WTC11 (cell line): Measurements from ENCODE around the gene IPO13. TPM values are rescaled to one million over a fixed set of nuclear protein-coding genes. Genes with fewer than 3 reads are reported as not detected.

ENCODE experiments used
- ATAC-seq: fragments of 200-7000 bp; cut with Tn5 transposase; 2 replicates; pipeline ENCODE4 v1.10.0; 2021; ENCODE audit warnings: mild to moderate bottlenecking, moderate library complexity
- CTCF ChIA-PET: fragments of 300-600 bp; sonication (Branson Sonifier 250); formaldehyde crosslinking; loops from one replicate; lab custom pipeline; 2021; ENCODE audit warnings: antibody characterized with exemption; lab: Charles Lee
- POLR2A ChIA-PET: fragments of 350-600 bp; sonication (Branson Sonifier 250); formaldehyde crosslinking; loops from one replicate; lab custom pipeline; 2021; ENCODE audit warnings: antibody characterized with exemption; lab: Charles Lee
- DNase-seq: peaks from one replicate; pipeline ENCODE4 v3.0.0; 2021; ENCODE audit warnings: low spot score
- H3K27ac Mint-ChIP-seq: 2 replicates; pipeline ENCODE4 v1.8.0; 2021; ENCODE audit warnings: mixed read lengths
- H3K27me3 Mint-ChIP-seq: 2 replicates; pipeline ENCODE4 v1.8.0; 2021; ENCODE audit warnings: low read depth, mild to moderate bottlenecking, moderate library complexity, mixed read lengths
- H3K36me3 Mint-ChIP-seq: 2 replicates; pipeline ENCODE4 v1.8.0; 2021; ENCODE audit warnings: mixed read lengths
- H3K4me1 Mint-ChIP-seq: 2 replicates; pipeline ENCODE4 v1.8.0; 2022; ENCODE audit warnings: mixed read lengths
- H3K4me3 Mint-ChIP-seq: 2 replicates; pipeline ENCODE4 v1.8.0; 2021; ENCODE audit warnings: mild to moderate bottlenecking, moderate library complexity, mixed read lengths
- H3K9me3 Mint-ChIP-seq: 2 replicates; pipeline ENCODE4 v1.8.0; 2021; ENCODE audit warnings: mixed read lengths
- ATF1 ChIP-seq: sonication (generic); formaldehyde crosslinking; IDR thresholded peaks from 2 replicates; pipeline ENCODE4 v1.8.1; 2023; ENCODE audit warnings: mild to moderate bottlenecking, moderate library complexity, missing genetic modification reagents
- CREB1 ChIP-seq: sonication (generic); formaldehyde crosslinking; IDR thresholded peaks from 2 replicates; pipeline ENCODE4 v1.8.0; 2023; ENCODE audit warnings: mild to moderate bottlenecking, missing genetic modification reagents
- EMX1 ChIP-seq: fragments of 250-450 bp; sonication (Bioruptor Pico); IDR thresholded peaks from 2 replicates; pipeline ENCODE4 v1.8.0; 2021; ENCODE audit warnings: mild to moderate bottlenecking
- FOXK1 ChIP-seq: sonication (generic); formaldehyde crosslinking; IDR thresholded peaks from 2 replicates; pipeline ENCODE4 v1.8.0; 2022; ENCODE audit warnings: mild to moderate bottlenecking, moderate library complexity, missing genetic modification reagents
- NFATC4 ChIP-seq: fragments of 250-450 bp; sonication (Bioruptor Pico); IDR thresholded peaks from 2 replicates; pipeline ENCODE4 v1.9.0; 2021; ENCODE audit warnings: mild to moderate bottlenecking
- NFE2L1 ChIP-seq: sonication (generic); formaldehyde crosslinking; IDR thresholded peaks from 2 replicates; pipeline ENCODE4 v1.8.1; 2023; ENCODE audit warnings: missing genetic modification reagents
- NR1H2 ChIP-seq: sonication (generic); formaldehyde crosslinking; IDR thresholded peaks from 2 replicates; pipeline ENCODE4 v1.9.0; 2021; ENCODE audit warnings: mild to moderate bottlenecking, moderate library complexity, missing genetic modification reagents
- RORB ChIP-seq: fragments of 250-450 bp; sonication (Bioruptor Pico); IDR thresholded peaks from 2 replicates; pipeline ENCODE4 v1.9.0; 2021; ENCODE audit warnings: mild to moderate bottlenecking
- SOX15 ChIP-seq: fragments of 250-450 bp; sonication (Bioruptor Pico); IDR thresholded peaks from 2 replicates; pipeline ENCODE4 v1.9.0; 2021; ENCODE audit warnings: mild to moderate bottlenecking
- TP53 ChIP-seq: sonication (generic); formaldehyde crosslinking; IDR thresholded peaks from 2 replicates; pipeline ENCODE4 v1.8.1; 2023; ENCODE audit warnings: mild to moderate bottlenecking, missing genetic modification reagents
- ZBTB21 ChIP-seq: sonication (generic); formaldehyde crosslinking; IDR thresholded peaks from 2 replicates; pipeline ENCODE4 v1.8.1; 2023; ENCODE audit warnings: mild to moderate bottlenecking, missing genetic modification reagents, borderline replicate concordance
- ZNF219 ChIP-seq: sonication (generic); formaldehyde crosslinking; IDR thresholded peaks from 2 replicates; pipeline ENCODE4 v1.8.0; 2023; ENCODE audit warnings: missing genetic modification reagents, mild to moderate bottlenecking, borderline replicate concordance
- ZNF396 ChIP-seq: fragments of 250-450 bp; sonication (Bioruptor Pico); IDR thresholded peaks from 2 replicates; pipeline ENCODE4 v1.8.0; 2021; ENCODE audit warnings: mild to moderate bottlenecking, moderate library complexity, borderline replicate concordance
- ZNF423 ChIP-seq: fragments of 250-450 bp; sonication (Bioruptor Pico); IDR thresholded peaks from 2 replicates; pipeline ENCODE4 v2.1.2; 2022; ENCODE audit warnings: mild to moderate bottlenecking, moderate library complexity
- total RNA-seq: library from RNA; stranded (reverse); gene quantifications from 3 replicates; pipeline ENCODE4 v1.2.3, GENCODE V29; 2021
- TF ChIP-seq, protein P1 (sequence below): sonication (generic); formaldehyde crosslinking; IDR thresholded peaks from 2 replicates; pipeline ENCODE4 v1.8.1; 2022; ENCODE audit warnings: low read depth, mild to moderate bottlenecking, moderate library complexity, missing genetic modification reagents, borderline replicate concordance
- TF ChIP-seq, protein P2 (sequence below): sonication (generic); formaldehyde crosslinking; IDR thresholded peaks from 2 replicates; pipeline ENCODE4 v1.8.0; 2022; ENCODE audit warnings: mild to moderate bottlenecking, missing genetic modification reagents
- TF ChIP-seq, protein P3 (sequence below): sonication (generic); formaldehyde crosslinking; IDR thresholded peaks from 2 replicates; pipeline ENCODE4 v1.8.0; 2023; ENCODE audit warnings: mild to moderate bottlenecking, missing genetic modification reagents

IPO13 gene
- total RNA-seq, 1 experiment from 2014 or later, result 24.2 TPM

DNA sequence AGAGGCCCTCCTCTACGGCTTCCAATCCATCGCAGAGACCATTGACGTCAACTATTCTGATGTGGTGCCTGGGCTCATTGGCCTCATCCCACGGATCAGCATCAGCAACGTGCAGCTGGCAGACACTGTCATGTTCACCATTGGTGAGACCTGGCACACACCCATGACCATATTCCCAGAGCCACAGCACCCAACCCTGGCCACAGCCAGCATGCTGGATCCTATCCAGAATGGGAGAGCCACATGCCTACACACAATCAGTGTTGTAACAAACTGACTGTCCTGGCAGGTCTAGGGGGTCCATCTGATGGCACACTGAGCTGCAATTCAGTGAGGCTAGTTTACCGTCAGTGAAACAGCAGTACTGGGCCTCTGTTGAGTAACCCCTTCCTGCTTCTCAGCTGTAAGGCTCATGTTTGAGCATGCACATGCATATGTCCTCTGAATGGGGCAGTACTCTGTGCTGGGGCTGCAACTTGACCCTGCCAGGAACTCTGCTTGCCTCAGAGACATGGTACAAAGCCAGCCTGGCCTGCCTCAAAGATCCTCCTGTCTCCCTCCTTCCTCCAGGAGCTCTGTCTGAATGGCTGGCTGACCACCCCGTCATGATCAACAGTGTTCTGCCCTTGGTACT lies 10.8 kb downstream of the IPO13 start:
- H3K36me3 Mint-ChIP-seq, result peaks cover 8% of the 10 kb centered on the region; the same call in 1 of the 2 replicates
- CTCF ChIA-PET, result interaction anchor here (1.3 to 1.6 kb wide), 3 partner anchors 10 to 23 kb away, joined by 3 read pairs; no protein-coding TSS in a partner anchor
- no peaks in the 10 kb centered on the region for H3K27me3 Mint-ChIP-seq
- TF ChIP-seq, protein P1, sequence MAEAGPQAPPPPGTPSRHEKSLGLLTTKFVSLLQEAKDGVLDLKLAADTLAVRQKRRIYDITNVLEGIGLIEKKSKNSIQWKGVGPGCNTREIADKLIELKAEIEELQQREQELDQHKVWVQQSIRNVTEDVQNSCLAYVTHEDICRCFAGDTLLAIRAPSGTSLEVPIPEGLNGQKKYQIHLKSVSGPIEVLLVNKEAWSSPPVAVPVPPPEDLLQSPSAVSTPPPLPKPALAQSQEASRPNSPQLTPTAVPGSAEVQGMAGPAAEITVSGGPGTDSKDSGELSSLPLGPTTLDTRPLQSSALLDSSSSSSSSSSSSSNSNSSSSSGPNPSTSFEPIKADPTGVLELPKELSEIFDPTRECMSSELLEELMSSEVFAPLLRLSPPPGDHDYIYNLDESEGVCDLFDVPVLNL (CRISPR knock-in tag), result no peak
- TF ChIP-seq ZNF396 (CRISPR knock-in tag) (no peak), NFE2L1 (CRISPR knock-in tag) (no peak), FOXK1 (no peak), RORB (CRISPR knock-in tag) (no peak)
- TF ChIP-seq, protein P2, sequence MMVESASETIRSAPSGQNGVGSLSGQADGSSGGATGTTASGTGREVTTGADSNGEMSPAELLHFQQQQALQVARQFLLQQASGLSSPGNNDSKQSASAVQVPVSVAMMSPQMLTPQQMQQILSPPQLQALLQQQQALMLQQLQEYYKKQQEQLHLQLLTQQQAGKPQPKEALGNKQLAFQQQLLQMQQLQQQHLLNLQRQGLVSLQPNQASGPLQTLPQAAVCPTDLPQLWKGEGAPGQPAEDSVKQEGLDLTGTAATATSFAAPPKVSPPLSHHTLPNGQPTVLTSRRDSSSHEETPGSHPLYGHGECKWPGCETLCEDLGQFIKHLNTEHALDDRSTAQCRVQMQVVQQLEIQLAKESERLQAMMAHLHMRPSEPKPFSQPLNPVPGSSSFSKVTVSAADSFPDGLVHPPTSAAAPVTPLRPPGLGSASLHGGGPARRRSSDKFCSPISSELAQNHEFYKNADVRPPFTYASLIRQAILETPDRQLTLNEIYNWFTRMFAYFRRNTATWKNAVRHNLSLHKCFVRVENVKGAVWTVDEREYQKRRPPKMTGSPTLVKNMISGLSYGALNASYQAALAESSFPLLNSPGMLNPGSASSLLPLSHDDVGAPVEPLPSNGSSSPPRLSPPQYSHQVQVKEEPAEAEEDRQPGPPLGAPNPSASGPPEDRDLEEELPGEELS (CRISPR knock-in tag), result no peak
- TF ChIP-seq, all 79 proteins: peak for 0
- Mint-ChIP-seq H3K27ac (no peak overlapping the region), H3K9me3 (no peaks in the 10 kb centered on the region), H3K4me1 (peaks cover 12% of the 10 kb centered on the region), H3K4me3 (no peak overlapping the region)
- POLR2A ChIA-PET, result no interaction called here
- ATAC-seq (no peak), DNase-seq (no peak)

DNA sequence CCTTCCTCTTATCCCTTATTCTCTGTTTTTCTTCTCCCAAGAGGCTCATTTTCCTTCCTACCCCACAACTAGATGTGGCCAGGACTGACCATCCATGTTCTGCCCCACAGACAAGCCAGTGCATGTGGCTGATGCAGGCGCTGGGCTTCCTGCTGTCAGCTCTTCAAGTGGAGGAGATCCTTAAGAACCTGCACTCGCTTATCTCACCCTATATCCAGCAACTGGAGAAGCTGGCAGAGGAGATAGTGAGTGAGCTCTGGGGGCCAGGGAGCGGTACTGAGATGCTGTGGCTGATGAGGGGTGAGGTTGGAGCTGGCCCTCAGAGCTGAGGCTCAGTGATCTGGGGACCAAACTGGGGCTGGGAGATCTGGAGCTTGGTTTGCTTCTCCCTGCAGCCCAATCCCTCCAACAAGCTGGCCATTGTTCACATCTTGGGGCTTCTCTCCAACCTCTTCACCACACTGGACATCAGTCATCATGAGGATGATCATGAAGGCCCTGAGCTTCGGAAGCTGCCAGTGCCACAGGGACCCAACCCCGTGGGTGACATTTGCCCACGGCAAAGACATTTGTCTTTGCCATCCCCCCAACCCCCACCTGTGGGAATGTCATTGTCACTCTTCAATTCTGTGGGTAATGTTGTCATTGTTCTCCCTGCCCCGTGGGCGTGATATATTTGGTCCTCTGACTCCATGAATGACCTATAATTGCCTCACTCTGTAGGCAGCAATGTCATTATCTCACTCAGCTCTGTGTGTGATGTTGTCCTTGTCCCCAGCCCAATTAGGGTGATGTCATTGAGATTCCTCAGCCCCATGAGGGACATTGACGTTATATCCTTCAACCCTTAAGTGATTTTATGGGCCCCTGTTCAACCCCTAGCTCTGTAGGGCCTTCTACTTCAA lies 11.9 kb downstream of the IPO13 start:
- H3K4me3 Mint-ChIP-seq, result no peak overlapping the region
- H3K27ac Mint-ChIP-seq, result no peak overlapping the region
- DNase-seq (no peak), ATAC-seq (no peak)
- H3K27me3 Mint-ChIP-seq, result no peaks in the 10 kb centered on the region
- TF ChIP-seq FOXK1, result no peak
- no peak for TF ChIP-seq CREB1 (CRISPR knock-in tag)
- TF ChIP-seq, protein P3, sequence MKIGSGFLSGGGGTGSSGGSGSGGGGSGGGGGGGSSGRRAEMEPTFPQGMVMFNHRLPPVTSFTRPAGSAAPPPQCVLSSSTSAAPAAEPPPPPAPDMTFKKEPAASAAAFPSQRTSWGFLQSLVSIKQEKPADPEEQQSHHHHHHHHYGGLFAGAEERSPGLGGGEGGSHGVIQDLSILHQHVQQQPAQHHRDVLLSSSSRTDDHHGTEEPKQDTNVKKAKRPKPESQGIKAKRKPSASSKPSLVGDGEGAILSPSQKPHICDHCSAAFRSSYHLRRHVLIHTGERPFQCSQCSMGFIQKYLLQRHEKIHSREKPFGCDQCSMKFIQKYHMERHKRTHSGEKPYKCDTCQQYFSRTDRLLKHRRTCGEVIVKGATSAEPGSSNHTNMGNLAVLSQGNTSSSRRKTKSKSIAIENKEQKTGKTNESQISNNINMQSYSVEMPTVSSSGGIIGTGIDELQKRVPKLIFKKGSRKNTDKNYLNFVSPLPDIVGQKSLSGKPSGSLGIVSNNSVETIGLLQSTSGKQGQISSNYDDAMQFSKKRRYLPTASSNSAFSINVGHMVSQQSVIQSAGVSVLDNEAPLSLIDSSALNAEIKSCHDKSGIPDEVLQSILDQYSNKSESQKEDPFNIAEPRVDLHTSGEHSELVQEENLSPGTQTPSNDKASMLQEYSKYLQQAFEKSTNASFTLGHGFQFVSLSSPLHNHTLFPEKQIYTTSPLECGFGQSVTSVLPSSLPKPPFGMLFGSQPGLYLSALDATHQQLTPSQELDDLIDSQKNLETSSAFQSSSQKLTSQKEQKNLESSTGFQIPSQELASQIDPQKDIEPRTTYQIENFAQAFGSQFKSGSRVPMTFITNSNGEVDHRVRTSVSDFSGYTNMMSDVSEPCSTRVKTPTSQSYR (CRISPR knock-in tag), result no peak
- no peak for TF ChIP-seq NFATC4 (CRISPR knock-in tag)
- TF ChIP-seq EMX1, result no peak
- TF ChIP-seq SOX15 (CRISPR knock-in tag), result no peak
- no peak for TF ChIP-seq TP53 (CRISPR knock-in tag)
- TF ChIP-seq ZBTB21, result no peak
- no peak for TF ChIP-seq ATF1
- TF ChIP-seq ZNF219 (CRISPR knock-in tag), result no peak
- TF ChIP-seq ZNF423 (CRISPR knock-in tag), result no peak
- no peak for TF ChIP-seq NR1H2
- peaks cover 2% of the 10 kb centered on the region for H3K4me1 Mint-ChIP-seq
- peaks cover 8% of the 10 kb centered on the region; the same call in 1 of the 2 replicates for H3K36me3 Mint-ChIP-seq
- no peaks in the 10 kb centered on the region for H3K9me3 Mint-ChIP-seq
- ChIA-PET POLR2A (no interaction called here), CTCF (interaction anchor here (1.2 to 1.6 kb wide), 3 partner anchors 11 to 22 kb away, joined by 3 read pairs; partner anchors contain the start of gene DPH2)
